ENCODE data around the gene VPS33B. TPM values are rescaled to one million over a fixed set of nuclear protein-coding genes. Genes with fewer than 3 reads are reported as not detected.
A peak's percentile ranks its signal among the peaks of the same experiment; 100 is the strongest.

The VPS33B gene
- total RNA-seq: 10.5 and 12.2 TPM in 2 replicates

GRCh38 chr15:91022075-91022831 is at the start of gene VPS33B:
TSS of gene VPS33B (minus strand) at chr15:91022594. CDS start at chr15:91022249, 345 bp downstream.
- FAIRE-seq (no peak), DNase-seq (ENCODE audit: low read depth) (peak; percentile 76)
- peak; percentile 1 for TF ChIP-seq CTCF (IDR thresholded peaks at IDR 0.05; ENCODE audit: insufficient read depth, low read length, severe bottlenecking)
- Histone ChIP-seq H3K27me3 (ENCODE audit: control insufficient read depth, insufficient read depth, low read length) (no peaks in the 10 kb centered on the region), H3K36me3 (ENCODE audit: control insufficient read depth, insufficient read depth, low read length) (peaks cover 1% of the 10 kb centered on the region), H3K4me3 (ENCODE audit: low read depth, low read length) (peak within 1 kb of the TSS; percentile 73)

GRCh38 chr15:91072161-91072560 is 49.8 kb upstream of the VPS33B start:
- Histone ChIP-seq H3K27me3 (ENCODE audit: control insufficient read depth, insufficient read depth, low read length) (no peaks in the 10 kb centered on the region), H3K36me3 (ENCODE audit: control insufficient read depth, insufficient read depth, low read length) (no peaks in the 10 kb centered on the region), H3K4me3 (ENCODE audit: low read depth, low read length) (no peak overlapping the region)
- no peak for TF ChIP-seq CTCF (IDR thresholded peaks at IDR 0.05; ENCODE audit: insufficient read depth, low read length, severe bottlenecking)
- DNase-seq (ENCODE audit: low read depth): no peak
- FAIRE-seq: no peak

- DNase-seq (ENCODE audit: low read depth): no peak
- no peak for TF ChIP-seq CTCF (IDR thresholded peaks at IDR 0.05; ENCODE audit: insufficient read depth, low read length, severe bottlenecking)
- Histone ChIP-seq H3K27me3 (ENCODE audit: control insufficient read depth, insufficient read depth, low read length) (no peaks in the 10 kb centered on the region), H3K36me3 (ENCODE audit: control insufficient read depth, insufficient read depth, low read length) (no peaks in the 10 kb centered on the region), H3K4me3 (ENCODE audit: low read depth, low read length) (no peak overlapping the region)
- no peak for FAIRE-seq
Measured at GRCh38 chr15:91070872-91071271, 48.5 kb upstream of the VPS33B start.

DNA sequence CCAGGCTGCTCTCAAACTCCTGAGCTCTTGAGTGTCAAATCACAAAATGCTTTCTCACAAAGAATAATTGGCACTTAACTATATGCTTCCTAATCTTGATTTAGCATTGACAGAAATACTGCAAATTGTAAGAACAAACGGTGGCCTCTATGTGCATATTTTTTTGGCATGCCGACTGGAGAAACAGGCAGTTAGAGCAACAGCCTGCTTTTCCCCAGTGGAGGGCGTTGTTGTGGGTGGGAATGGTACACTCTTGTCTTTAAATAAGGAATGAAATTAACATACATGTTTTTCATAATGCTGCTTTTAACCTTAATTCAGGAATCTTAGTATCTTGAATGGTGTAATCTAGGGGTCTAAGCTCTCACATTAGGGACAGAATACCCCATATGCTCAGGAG is 46.6 kb upstream of the VPS33B start:
- H3K4me3 ChIP-seq (ENCODE audit: low read depth, low read length): no peak overlapping the region
- TF ChIP-seq CTCF (IDR thresholded peaks at IDR 0.05; ENCODE audit: insufficient read depth, low read length, severe bottlenecking): no peak
- no peaks in the 10 kb centered on the region for H3K36me3 ChIP-seq (ENCODE audit: control insufficient read depth, insufficient read depth, low read length)
- no peak for FAIRE-seq
- no peaks in the 10 kb centered on the region for H3K27me3 ChIP-seq (ENCODE audit: control insufficient read depth, insufficient read depth, low read length)
- no peak for DNase-seq (ENCODE audit: low read depth)

GRCh38 chr15:91068436-91068835 is 46.0 kb upstream of the VPS33B start:
- no peaks in the 10 kb centered on the region for H3K36me3 ChIP-seq (ENCODE audit: control insufficient read depth, insufficient read depth, low read length)
- H3K27me3 ChIP-seq (ENCODE audit: control insufficient read depth, insufficient read depth, low read length): no peaks in the 10 kb centered on the region
- FAIRE-seq (no peak), DNase-seq (ENCODE audit: low read depth) (peak; percentile 76)
- TF ChIP-seq CTCF (IDR thresholded peaks at IDR 0.05; ENCODE audit: insufficient read depth, low read length, severe bottlenecking): no peak
- H3K4me3 ChIP-seq (ENCODE audit: low read depth, low read length): no peak overlapping the region

DNA sequence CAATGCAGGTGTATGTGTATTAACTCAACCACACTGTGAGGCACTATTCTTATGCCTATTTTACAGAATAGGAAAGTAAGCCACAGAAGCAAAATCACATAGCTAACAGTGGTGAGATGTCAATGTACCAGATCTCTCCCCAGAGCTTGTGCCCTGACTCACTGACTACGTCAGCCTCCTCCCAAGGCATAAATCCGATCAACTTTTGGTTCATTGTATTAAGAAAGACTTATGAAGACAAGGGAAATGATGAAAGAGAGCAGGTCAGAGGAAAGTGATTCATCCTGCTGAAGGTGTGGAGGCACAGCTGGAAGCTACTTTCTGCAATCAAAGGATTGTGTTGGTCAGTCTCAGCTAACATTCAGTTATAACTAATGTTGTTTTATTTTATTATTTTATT is 44.6 kb upstream of the VPS33B start:
- no peaks in the 10 kb centered on the region for H3K27me3 ChIP-seq (ENCODE audit: control insufficient read depth, insufficient read depth, low read length)
- peak; percentile 93 for DNase-seq (ENCODE audit: low read depth)
- no peaks in the 10 kb centered on the region for H3K36me3 ChIP-seq (ENCODE audit: control insufficient read depth, insufficient read depth, low read length)
- no peak overlapping the region for H3K4me3 ChIP-seq (ENCODE audit: low read depth, low read length)
- no peak for TF ChIP-seq CTCF (IDR thresholded peaks at IDR 0.05; ENCODE audit: insufficient read depth, low read length, severe bottlenecking)
- FAIRE-seq: no peak
